Stimulated activated CD4-positive, alpha-beta T cell treated with anti-CD3 and anti-CD28 coated beads, Interleukin-4, amount 100 ng/mL, for 48 hours (primary cell): ENCODE measurements around the gene PGBD1.
"Not testable (repeated sequence)": the region's sequence is repeated elsewhere in the genome, so short reads cannot be mapped to it uniquely, and the experiment has no call there.

Experiments
- DNase-seq, 2 donors: peaks; one replicate each; pipeline ENCODE4 v3.0.0-alpha.2; 2020; ENCODE audit warnings: low read depth in 2 of 2

Gene PGBD1

GRCh38 chr6:28267695-28268059, 13.7 kb upstream of the PGBD1 start:
- no peak for DNase-seq

GRCh38 chr6:28269492-28269891, 11.9 kb upstream of the PGBD1 start:
- no peak for DNase-seq

DNA sequence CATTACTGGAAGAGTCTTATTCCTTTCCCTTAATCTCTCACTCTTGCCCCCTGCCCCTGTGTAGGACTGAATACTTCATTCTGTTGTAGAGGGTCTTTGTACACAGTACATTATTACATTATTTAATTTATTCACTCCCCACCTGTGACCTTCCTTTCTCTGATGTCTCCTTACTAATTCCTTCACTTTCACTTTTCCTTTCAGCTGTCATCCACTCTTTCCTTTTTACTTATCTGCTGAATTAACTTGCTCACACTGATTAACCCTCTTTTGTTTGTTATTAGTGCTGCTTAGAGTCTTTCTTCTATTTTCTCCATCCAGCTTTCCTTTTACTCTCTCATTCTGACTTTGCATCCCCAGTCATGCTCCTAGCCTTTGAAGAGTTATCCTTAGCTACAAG, 6.5 kb upstream of the PGBD1 start:
- DNase-seq, result no peak

GRCh38 chr6:28277746-28278145, 3.6 kb upstream of the PGBD1 start:
- DNase-seq, result no peak

- no peak for DNase-seq
These were observed 631 bp upstream of the PGBD1 start for GRCh38 chr6:28280595-28281287.

DNA sequence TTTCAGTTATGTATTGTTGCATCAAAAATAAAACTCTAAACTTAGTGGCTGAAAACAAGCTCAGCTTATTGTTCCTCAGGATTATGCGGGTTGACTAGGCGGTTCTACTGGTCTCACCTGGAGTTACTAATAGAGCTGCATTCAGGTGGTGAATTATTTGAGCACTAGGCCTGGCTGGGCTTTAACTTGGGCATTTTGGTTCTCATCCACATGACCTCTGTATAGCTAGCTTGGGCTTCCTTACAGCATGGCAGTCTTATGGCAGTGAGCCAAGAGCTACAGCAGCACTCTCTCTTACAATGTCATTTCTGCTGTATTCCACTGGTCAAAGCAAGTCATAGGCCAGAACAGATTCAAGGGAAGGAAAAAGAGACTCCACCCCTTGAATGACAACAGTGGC, 1.6 kb downstream of the PGBD1 start:
- no peak for DNase-seq

GRCh38 chr6:28291573-28291972, 10.2 kb downstream of the PGBD1 start:
- no peak for DNase-seq

DNA sequence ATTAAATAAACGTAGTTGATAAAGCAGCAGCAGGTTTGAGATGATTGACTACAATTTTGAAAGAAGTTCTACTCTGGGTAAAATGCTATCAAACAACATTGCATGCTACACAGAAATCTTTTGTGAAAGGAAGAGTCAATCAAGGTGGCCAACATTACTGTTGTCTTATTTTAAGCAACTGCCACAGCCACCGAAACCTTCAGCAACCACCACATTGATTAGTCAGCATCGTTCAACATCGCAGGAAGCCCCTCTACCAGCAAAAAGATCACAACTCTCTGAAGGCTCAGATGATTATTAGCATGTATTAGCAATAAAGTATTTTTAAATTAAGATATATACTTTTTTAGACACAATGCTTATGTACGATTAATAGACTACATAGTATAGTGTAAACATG, 14.0 kb downstream of the PGBD1 start:
- no peak for DNase-seq

DNA sequence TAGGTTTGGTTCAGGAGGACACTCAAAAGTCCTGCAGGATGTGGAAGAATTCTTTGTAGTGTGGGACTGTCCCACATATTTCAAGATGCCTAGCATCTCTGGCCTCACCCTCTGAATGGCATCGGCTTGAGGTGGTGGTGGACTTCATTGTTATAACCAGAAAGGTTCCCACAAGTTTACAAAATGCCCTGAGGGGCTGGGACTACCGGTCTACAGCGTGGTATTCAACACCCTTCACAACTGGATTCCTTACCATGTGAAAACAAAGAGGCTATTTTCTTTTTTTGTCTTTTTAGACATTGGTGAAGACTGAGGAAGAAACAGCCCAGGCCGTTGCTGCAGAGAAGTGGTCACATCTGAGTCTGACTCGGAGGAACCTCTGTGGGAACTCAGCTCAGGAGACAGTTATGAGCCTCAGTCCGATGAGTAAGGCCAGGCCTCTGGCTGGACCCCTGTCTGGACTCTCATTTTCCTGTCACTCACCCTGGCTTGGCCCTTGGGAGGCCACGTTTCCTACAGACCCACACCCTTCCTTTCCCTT, 15.2 kb downstream of the PGBD1 start:
- no peak for DNase-seq

GRCh38 chr6:28303570-28303969, 22.2 kb downstream of the PGBD1 start:
- DNase-seq, result no peak

- DNase-seq, result not testable (repeated sequence)
These were observed 25.0 kb downstream of the PGBD1 start for GRCh38 chr6:28306363-28306762.

GRCh38 chr6:28311139-28311823, 29.9 kb downstream of the PGBD1 start:
- no peak for DNase-seq

DNA sequence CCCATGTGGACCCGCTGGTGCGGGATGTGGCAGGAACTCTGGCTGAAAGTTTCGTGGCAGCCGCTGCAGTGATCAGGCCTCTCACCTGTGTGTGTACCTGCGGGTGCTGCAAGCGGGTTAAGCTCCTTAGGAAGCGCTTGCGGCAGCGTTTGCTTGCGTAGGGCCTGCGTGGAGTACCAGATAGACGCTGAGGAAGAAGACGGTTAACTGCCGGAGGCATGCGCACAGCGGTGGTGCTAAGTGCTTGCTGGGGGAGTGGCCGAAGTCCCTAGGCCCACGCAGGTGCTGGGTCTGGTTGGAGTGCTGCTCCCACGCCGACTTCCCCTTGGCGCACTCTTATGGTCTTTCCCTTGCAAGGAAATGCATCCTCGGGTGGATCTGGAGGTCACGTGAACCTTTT, 31.6 kb downstream of the PGBD1 start:
- DNase-seq, result no peak

DNA sequence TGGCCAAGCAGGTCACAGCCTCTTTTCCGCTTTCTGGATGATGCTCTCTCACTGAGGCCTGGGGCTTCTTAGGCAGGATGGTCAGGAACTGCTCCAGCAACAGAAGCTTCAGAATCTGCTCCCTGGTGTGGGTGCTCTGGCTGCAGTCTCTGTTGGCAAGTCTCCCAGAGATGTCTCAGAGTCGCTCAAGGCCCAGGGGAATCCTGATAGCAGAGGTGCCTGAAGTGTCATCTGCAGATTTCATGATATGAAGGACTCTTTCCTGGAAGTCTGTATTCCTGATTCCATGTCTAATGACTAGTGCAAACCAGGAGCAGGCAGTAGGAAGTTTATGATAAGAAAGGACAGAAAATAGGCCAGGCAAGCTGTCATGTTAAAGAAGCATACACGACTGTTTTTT, 34.3 kb downstream of the PGBD1 start:
- DNase-seq, result no peak

DNA sequence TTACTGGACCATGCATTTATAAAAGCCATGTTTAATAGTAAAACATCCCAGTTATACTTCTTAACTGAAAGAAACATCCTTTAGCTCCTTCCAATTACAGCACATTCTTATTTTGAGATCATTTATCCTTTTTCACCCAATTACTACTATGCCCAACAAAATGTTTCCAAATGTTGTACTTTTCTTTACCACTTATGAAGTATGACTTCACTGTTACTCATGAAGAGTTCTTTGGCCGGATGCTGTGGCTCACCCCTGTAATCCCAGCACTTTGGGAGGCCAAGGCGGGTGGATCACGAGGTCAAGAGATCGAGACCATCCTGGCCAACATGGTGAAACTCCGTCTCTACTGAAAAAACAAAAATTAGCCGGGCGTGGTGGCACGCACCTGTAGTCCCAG, 36.5 kb downstream of the PGBD1 start:
- not testable (repeated sequence) for DNase-seq

DNA sequence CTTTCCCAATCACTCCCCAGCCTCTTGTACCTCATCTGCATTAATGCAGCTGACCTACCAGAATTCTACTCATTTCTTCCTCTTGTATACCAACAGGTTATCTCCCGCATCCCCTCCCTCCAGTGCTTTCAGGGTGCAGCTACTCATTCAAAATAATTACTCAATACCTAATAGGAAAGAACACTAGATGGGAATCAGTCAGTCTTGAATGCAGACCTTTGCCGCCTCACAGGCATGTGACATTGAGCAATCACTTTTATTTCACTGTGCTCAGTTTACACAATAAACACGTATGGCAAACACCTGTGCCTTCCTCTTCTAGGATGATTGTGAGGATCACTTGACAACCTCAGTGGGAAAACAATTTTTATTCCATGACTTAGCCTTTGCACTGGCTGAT, 41.3 kb downstream of the PGBD1 start:
- no peak for DNase-seq

DNA sequence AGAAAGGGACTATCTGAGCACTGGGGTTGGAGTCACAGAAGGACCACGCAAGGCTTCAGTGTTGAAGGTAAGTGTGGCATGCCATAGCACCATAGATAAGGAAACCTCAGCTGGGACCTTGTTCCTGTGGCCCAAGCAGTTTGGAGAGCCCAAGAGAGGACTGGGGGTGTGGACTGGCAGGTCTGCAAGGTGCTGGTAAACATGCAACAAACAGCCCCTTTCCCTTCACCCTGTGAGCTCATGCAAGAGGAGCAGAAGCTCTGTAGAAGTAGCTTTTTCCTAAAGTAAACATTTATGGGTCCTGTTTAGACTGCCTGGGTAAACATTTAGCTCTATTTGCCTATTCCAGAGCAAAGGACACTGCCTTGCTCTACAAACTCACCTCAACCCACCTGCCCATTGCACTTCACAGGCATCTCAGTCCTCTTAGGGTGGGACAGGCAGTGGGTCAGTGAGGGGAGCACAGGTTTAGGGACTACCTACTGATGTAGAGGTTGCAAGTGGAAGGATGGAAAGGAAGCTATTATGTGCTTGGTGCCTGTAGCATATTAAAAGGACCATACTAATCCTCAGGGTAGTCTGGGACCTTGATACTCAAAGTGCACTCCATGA, 42.5 kb downstream of the PGBD1 start:
- DNase-seq, result no peak

DNA sequence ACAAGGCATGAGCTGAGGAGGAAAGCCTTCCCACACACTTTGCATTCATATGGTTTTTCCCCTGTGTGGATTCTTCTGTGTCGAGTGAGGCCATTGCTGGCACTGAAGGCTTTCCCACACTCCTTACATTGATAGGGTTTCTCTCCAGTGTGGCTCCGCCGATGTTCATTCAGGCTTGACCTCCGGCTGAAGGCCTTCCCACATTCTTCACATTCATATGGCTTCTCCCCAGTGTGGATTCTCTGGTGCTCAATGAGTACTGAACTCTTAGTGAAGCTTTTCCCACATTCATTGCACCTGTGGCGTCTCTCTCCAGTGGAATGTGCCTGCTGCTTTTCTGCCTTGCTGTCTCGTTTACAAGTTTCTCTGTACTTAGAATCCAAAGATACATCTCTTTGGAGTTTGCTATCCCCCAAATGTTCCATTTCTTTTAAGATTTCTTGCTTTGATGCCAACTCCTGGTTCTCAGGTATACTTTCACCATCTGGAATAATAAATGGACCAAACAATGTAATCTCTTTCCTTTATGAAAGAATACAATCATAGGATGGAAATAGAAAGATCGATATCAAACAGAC, 45.1 kb downstream of the PGBD1 start:
- DNase-seq, result no peak

- no peak for DNase-seq
These were observed 48.7 kb downstream of the PGBD1 start for GRCh38 chr6:28330041-28330440.

DNA sequence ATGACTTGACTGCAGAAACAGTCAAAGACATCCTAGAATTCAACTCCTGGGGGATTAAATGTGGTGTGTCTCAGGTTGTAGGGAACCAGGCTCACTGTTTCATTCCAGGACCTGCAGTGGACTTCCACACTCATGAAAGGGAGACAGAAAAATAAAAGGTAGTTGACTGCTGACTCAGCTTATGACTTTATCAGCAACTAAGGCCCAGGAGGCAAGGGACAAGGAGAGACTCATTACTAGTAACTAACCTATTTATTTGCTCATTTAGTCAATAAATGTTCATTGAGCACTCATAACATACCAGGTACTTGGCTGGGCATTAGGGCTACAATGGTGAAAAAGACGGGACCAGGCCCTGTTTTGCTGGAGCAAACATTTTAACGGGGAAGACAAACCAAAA, 51.7 kb downstream of the PGBD1 start:
- no peak for DNase-seq

GRCh38 chr6:28333599-28334018, 52.2 kb downstream of the PGBD1 start:
- DNase-seq, result no peak

DNA sequence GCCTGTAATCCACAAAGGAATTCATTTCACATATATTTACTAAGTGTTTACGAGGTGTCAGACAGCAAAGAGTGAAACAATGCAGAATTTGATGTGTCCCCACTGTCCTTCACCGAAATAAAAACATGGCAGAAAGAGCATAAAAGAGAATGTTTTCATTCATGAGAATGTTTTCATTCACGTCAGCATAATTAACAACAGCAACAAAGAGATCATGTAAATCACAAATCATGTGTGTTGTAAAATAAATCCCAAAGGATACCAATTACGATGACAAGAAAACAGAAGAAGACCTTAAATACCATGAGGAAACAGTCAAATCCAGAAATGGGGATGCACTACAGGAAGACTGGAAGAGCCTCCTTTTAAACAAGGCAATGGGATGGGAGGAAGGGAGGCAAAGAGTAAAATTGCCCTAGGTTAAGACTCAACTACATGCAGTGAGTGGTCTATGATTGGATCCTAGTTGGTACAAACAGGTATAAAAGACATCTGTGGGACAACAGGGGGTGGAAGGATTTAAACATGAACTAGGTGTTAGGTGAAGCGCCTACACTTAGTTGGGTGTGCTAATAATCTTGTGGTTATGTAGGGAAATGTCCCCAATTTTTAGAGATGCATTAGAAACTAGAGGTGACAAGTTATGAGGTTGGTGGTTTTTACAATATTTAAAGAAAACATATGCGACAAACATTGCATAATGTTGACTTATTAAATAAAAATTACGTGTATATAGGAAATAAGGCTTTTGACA, 53.1 kb downstream of the PGBD1 start:
- no peak for DNase-seq
